WERI-Rb-1 (cell line): ENCODE data around the gene PLEK.
"Not testable (repeated sequence)": the region's sequence is repeated elsewhere in the genome, so short reads cannot be mapped to it uniquely, and the experiment has no call there.

ENCODE experiments used
- DNase-seq: peaks from one replicate; pipeline ENCODE4 v3.0.0-alpha.2; 2020
- H3K27ac ChIP-seq: fragments of 250-450 bp; sonication (Bioruptor Pico); 2 replicates; pipeline ENCODE4 v1.5.1; 2020; ENCODE audit warnings: mild to moderate bottlenecking, moderate library complexity
- H3K27me3 ChIP-seq: fragments of 250-450 bp; sonication (Bioruptor Pico); 2 replicates; pipeline ENCODE4 v1.5.1; 2021; ENCODE audit warnings: mild to moderate bottlenecking, low read depth, moderate library complexity; ENCODE audit not compliant: insufficient read depth, severe bottlenecking
- H3K36me3 ChIP-seq: fragments of 250-450 bp; sonication (Bioruptor Pico); 2 replicates; pipeline ENCODE4 v1.5.1; 2020; ENCODE audit warnings: mild to moderate bottlenecking, moderate library complexity
- H3K4me3 ChIP-seq: 2 replicates; pipeline ENCODE4 v1.5.1; 2011; ENCODE audit warnings: low read depth, mild to moderate bottlenecking, control low read depth, low read length
- H3K9me3 ChIP-seq: fragments of 250-450 bp; sonication (Bioruptor Pico); 2 replicates; pipeline ENCODE4 v1.5.1; 2021; ENCODE audit warnings: mild to moderate bottlenecking, moderate library complexity; ENCODE audit not compliant: severe bottlenecking
- TF ChIP-seq, protein P1 (sequence below): IDR thresholded peaks from 2 replicates; pipeline ENCODE4 v1.5.1; 2011; ENCODE audit warnings: low read depth, mild to moderate bottlenecking, control low read depth, inconsistent platforms, low read length

The PLEK gene

DNA sequence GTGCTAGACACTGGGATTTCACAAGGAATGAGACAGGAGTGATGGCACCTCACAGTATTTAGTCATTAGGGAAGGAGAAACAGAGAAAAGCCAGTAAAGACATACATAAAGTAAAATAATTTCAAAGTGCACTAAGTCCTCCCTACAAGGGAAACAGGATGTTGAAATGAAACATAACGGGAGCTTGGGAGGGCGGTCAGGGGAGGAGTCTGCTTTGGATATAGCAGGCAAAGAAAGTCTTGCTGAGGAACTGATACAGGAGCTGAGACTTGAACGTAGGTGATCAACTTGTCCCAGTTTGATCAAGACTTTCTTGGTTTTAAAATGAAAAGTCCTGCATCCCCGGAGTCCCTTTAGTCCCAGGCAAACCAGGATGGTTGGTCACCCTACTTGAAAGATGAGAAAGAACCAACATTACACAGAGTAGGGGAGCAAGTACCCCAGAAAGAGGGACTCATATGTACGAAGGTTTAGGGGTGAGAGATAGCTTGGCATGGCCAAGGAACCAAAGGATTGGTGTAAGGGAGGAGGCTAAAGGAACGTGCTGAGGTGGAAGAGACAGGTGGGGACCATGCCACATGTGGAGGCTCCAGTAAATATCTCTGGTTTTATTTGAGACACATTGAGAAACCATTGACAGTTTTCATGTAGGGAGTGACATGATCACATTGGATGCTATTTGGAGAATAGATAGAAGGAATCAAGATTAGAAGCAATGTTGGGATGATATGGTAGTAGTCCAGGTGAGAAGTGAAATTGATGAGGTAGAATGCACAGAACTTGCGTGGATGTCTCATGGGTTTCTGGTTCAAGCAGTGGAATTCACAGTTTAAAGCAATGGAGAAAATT lies 73.6 kb downstream of the PLEK start:
- Histone ChIP-seq H3K9me3 (no peaks in the 10 kb centered on the region), H3K27me3 (no peaks in the 10 kb centered on the region), H3K36me3 (no peaks in the 10 kb centered on the region), H3K4me3 (no peak overlapping the region), H3K27ac (no peak overlapping the region)
- TF ChIP-seq, protein P1, sequence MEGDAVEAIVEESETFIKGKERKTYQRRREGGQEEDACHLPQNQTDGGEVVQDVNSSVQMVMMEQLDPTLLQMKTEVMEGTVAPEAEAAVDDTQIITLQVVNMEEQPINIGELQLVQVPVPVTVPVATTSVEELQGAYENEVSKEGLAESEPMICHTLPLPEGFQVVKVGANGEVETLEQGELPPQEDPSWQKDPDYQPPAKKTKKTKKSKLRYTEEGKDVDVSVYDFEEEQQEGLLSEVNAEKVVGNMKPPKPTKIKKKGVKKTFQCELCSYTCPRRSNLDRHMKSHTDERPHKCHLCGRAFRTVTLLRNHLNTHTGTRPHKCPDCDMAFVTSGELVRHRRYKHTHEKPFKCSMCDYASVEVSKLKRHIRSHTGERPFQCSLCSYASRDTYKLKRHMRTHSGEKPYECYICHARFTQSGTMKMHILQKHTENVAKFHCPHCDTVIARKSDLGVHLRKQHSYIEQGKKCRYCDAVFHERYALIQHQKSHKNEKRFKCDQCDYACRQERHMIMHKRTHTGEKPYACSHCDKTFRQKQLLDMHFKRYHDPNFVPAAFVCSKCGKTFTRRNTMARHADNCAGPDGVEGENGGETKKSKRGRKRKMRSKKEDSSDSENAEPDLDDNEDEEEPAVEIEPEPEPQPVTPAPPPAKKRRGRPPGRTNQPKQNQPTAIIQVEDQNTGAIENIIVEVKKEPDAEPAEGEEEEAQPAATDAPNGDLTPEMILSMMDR = no peak
- no peak for DNase-seq

DNA sequence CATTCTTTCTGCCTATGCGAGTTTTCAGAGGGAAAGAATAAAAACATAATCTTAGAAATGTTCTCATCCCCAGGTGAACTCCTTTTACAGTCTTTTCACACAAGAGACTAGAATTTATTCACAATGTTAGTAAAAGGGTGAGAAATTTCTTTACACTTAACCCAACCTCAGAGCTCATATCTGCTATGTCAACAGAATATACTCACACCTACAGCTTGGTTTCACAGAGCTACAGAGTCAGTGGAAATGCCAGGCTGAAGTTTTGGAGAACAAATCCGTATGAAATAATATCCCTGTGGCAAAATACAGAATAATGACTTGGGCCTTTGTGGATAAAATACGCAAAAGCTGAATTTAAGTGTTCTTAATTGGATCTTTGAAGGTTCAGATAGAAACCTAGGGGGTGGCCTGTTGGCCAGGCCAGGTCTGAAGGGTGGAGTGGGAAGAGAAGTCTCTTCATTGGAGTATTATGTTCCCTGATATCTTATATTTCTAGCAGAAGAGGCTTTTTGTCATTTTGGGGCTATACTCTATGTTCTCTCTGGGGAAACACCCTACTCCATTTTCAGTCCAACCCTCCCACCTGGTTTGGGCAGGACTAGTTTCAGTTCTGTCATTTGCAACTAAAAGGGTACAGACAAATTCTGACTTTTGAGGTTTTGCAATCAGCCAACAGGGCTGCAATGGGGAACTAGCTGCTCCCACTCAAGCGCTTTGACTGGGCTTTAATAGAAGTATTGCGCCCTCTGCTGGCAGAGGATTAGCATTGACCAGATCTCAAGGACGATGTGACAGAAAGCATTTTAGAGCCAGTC lies 76.3 kb downstream of the PLEK start:
- DNase-seq = peak; percentile 90

DNA sequence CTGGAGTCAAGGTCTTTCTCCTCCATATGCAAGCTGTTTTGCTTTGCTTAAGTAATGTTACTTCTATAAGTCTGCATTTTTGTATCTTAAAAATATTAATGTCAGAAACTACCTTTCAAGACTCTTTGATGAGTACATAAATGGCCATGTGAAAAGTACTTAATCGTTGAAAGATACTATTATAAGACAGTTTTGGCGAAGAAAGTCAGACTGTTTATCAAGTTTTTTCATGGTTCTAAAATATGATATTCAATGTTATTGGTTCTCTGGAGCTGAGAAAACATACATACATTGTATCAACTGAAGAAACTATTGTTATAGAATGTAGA lies 76.9 kb downstream of the PLEK start:
- Histone ChIP-seq H3K27me3 (no peaks in the 10 kb centered on the region), H3K27ac (no peak overlapping the region), H3K4me3 (no peak overlapping the region), H3K36me3 (no peaks in the 10 kb centered on the region), H3K9me3 (no peaks in the 10 kb centered on the region)
- TF ChIP-seq, protein P1 = no peak
- DNase-seq = no peak

More for the DNA sequence above, 76.3 kb downstream of the PLEK start:
- Histone ChIP-seq H3K36me3 (no peaks in the 10 kb centered on the region), H3K4me3 (no peak overlapping the region), H3K27me3 (no peaks in the 10 kb centered on the region), H3K27ac (no peak overlapping the region), H3K9me3 (no peaks in the 10 kb centered on the region)
- TF ChIP-seq, protein P1 = peak; percentile 89

DNA sequence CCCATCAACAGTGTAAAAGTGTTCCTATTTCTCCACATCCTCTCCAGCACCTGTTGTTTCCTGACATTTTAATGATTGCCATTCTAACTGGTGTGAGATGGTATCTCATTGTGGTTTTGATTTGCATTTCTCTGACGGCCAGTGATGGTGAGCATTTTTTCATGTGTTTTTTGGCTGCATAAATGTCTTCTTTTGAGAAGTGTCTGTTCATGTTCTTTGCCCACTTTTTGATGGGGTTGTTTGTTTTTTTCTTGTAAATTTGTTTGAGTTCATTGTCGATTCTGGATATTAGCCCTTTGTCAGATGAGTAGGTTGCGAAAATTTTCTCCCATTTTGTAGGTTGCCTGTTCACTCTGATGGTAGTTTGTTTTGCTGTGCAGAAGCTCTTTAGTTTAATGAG lies 81.3 kb downstream of the PLEK start:
- not testable (repeated sequence) for DNase-seq, H3K27me3 ChIP-seq, H3K36me3 ChIP-seq, H3K9me3 ChIP-seq, H3K4me3 ChIP-seq, H3K27ac ChIP-seq
